NB4 (cell line): ENCODE measurements around the gene SLF2.

Source experiments
- CTCF ChIP-seq: IDR thresholded peaks from one replicate; pipeline ENCODE4 v1.5.1; 2012; ENCODE audit warnings: low read depth, low read length
- POLR2A ChIP-seq: IDR thresholded peaks from 2 replicates; pipeline ENCODE4 v1.6.1; 2011; ENCODE audit warnings: mild to moderate bottlenecking; ENCODE audit not compliant: insufficient read length; ENCODE audit errors: extremely low read depth
- TF ChIP-seq, protein P1 (sequence below): IDR thresholded peaks from 2 replicates; pipeline ENCODE4 v1.6.1; 2011; ENCODE audit warnings: low read depth, low read length

DNA sequence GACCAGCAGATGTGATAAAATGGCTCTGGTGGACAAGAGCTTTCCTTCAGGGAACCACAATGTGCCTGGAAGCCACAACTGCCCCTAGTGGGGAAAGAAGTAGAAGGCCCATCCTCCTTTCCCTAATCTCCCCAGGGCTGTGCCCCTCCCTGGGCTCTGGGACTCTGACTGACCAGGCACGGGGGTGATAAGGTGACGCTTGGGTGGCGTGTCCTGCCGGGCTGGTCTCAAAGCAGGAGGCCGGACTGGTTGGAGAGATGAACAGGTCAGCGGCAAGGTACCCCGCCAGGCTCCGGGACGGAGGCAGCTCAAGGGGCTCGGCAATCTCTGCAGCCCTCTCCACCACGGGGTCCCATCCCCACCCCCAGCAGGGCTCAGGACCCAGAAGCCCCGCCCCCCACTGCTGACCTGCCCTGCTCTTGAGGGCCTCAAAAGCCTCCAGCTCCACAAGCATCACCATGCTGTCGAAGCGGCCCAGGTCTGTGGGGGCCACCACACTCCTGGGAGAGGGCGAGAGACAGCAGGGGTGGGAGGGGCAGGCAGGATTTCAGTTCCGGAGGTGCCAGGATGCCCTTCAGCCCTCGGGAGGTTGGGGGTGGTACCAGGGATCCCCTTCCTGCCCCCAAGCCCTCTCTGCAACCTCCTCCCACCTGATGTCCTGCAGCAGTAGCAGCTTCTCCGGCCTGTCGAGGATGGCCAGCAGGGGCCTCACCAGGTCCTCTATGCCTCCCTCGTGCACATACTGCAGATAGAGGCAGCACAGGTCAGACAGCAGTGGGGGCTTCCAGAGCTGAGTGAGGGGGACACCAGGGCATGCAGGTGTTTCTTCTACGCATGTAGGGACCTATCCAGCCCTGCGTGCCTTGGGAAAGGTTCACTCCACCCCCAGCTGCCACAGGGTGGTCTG, 99.0 kb downstream of the SLF2 start:
- TF ChIP-seq CTCF (no peak), POLR2A (no peak)
- TF ChIP-seq, protein P1, sequence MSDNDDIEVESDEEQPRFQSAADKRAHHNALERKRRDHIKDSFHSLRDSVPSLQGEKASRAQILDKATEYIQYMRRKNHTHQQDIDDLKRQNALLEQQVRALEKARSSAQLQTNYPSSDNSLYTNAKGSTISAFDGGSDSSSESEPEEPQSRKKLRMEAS: no peak
